ENCODE results near the gene FGD4.

- TF ChIP-seq CTCF (IDR thresholded peaks at IDR 0.05) = no peak
- no peak for TF ChIP-seq POLR2A (IDR thresholded peaks at IDR 0.05)
These were observed 84.6 kb downstream of the FGD4 start for GRCh38 chr12:32483993-32484392.

All from testis (tissue), 2 donors.